OCI-LY3 (cell line): ENCODE results near the gene CFAP77.

Source experiments
- H2AFZ ChIP-seq: fragments of 200-600, 300-600 bp; shearing (Covaris generic); 2 replicates; pipeline ENCODE4 v1.6.0; 2014; ENCODE audit warnings: antibody characterized with exemption, low read depth, low read length
- H3K27ac ChIP-seq: fragments of 200-600, 300-600 bp; sonication (generic); 2 replicates; pipeline ENCODE4 v1.5.1; 2014; ENCODE audit warnings: mild to moderate bottlenecking, low read length, moderate library complexity, mixed read lengths
- H3K27me3 ChIP-seq: fragments of 200-600, 300-600 bp; sonication (generic); 2 replicates; pipeline ENCODE4 v1.6.1; 2014; ENCODE audit warnings: low read depth, low read length, mixed read lengths
- H3K36me3 ChIP-seq: fragments of 200-600, 300-600 bp; sonication (generic); replicated peaks from 2 replicates; pipeline ENCODE3; 2014; ENCODE audit warnings: low read depth, low read length, mixed read lengths
- H3K4me1 ChIP-seq: fragments of 300-600, 200-600 bp; sonication (generic); 2 replicates; pipeline ENCODE4 v1.6.1; 2014; ENCODE audit warnings: low read length, mixed read lengths
- H3K4me2 ChIP-seq: fragments of 200-600, 300-600 bp; sonication (generic); 2 replicates; pipeline ENCODE4 v1.6.1; 2014; ENCODE audit warnings: low read length, mixed read lengths
- H3K4me3 ChIP-seq: fragments of 300-600, 200-600 bp; sonication (generic); 2 replicates; pipeline ENCODE4 v1.5.1; 2014; ENCODE audit warnings: antibody characterized with exemption, mild to moderate bottlenecking, low read length, moderate library complexity
- H3K79me2 ChIP-seq: fragments of 300-600, 200-600 bp; shearing (Covaris generic); 2 replicates; pipeline ENCODE4 v1.6.1; 2014; ENCODE audit warnings: mild to moderate bottlenecking, low read length, mixed read lengths
- H3K9ac ChIP-seq: fragments of 300-600, 200-600 bp; shearing (Covaris generic); 2 replicates; pipeline ENCODE4 v1.6.0; 2014; ENCODE audit warnings: mild to moderate bottlenecking, low read length, moderate library complexity
- H3K9me3 ChIP-seq: fragments of 200-600, 300-600 bp; shearing (Covaris generic); 2 replicates; pipeline ENCODE4 v1.6.1; 2014; ENCODE audit warnings: low read length, mixed read lengths; ENCODE audit not compliant: insufficient read depth
- H4K20me1 ChIP-seq: fragments of 200-600, 300-600 bp; sonication (generic); 2 replicates; pipeline ENCODE4 v1.6.1; 2016; ENCODE audit warnings: low read length, mixed read lengths; ENCODE audit not compliant: insufficient read depth
- EZH2phosphoT487 ChIP-seq: fragments of 200-600 bp; shearing (Covaris generic); IDR thresholded peaks from 2 replicates; pipeline ENCODE4 v1.6.1; 2018; ENCODE audit warnings: antibody characterized with exemption, mixed run types, low read depth
- TF ChIP-seq, protein P1 (sequence below): fragments of 200-600, 300-600 bp; sonication (generic); IDR thresholded peaks from 2 replicates; pipeline ENCODE4 v1.5.1; 2014; ENCODE audit warnings: antibody characterized with exemption, low read length, low read depth

The CFAP77 gene

DNA sequence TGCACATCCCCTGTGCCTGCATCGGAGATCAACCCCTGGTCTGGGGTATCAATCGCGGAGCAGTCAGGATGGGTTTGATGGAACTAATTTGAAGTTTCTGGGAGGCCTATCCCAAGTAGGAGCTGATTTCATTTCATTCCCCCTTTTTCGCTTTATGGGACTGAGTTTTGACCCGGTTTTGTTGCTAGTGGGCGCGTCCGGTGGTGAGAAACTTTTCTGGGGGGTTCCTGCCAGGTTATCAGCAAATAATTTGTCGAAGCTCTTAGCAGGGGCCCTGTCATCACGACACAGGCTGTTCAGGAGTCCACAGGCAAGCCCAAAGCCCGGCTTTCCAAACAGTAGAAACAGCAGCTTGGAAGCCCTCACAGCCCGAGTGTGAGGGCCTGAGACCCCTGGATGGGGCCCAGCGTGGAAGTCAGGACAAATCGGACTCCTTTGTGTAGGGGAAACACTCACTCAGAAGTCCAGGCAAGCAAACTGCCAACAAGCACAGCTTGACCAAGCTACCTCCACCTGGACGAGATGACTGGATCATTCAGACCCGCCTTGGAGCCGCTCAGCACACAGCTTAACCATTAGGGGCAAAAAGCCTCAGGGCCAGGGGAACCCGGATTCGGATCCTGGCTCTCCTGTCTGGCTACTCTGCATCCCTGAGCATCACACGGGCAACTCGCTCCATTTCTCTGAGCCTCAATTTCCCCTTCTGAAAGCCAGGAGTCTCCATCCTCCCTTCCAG lies 108.0 kb downstream of the CFAP77 start:
- Histone ChIP-seq H2AFZ (no peak overlapping the region), H3K4me2 (no peak overlapping the region), H3K79me2 (no peaks in the 10 kb centered on the region), H3K27ac (no peak overlapping the region), H3K9me3 (no peaks in the 10 kb centered on the region), H3K27me3 (no peaks in the 10 kb centered on the region), H3K4me3 (no peak overlapping the region), H3K9ac (no peak overlapping the region), H3K4me1 (no peaks in the 10 kb centered on the region), H4K20me1 (no peaks in the 10 kb centered on the region), H3K36me3 (no peaks in the 10 kb centered on the region)
- TF ChIP-seq EZH2phosphoT487 = no peak
- TF ChIP-seq, protein P1, sequence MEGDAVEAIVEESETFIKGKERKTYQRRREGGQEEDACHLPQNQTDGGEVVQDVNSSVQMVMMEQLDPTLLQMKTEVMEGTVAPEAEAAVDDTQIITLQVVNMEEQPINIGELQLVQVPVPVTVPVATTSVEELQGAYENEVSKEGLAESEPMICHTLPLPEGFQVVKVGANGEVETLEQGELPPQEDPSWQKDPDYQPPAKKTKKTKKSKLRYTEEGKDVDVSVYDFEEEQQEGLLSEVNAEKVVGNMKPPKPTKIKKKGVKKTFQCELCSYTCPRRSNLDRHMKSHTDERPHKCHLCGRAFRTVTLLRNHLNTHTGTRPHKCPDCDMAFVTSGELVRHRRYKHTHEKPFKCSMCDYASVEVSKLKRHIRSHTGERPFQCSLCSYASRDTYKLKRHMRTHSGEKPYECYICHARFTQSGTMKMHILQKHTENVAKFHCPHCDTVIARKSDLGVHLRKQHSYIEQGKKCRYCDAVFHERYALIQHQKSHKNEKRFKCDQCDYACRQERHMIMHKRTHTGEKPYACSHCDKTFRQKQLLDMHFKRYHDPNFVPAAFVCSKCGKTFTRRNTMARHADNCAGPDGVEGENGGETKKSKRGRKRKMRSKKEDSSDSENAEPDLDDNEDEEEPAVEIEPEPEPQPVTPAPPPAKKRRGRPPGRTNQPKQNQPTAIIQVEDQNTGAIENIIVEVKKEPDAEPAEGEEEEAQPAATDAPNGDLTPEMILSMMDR = no peak

DNA sequence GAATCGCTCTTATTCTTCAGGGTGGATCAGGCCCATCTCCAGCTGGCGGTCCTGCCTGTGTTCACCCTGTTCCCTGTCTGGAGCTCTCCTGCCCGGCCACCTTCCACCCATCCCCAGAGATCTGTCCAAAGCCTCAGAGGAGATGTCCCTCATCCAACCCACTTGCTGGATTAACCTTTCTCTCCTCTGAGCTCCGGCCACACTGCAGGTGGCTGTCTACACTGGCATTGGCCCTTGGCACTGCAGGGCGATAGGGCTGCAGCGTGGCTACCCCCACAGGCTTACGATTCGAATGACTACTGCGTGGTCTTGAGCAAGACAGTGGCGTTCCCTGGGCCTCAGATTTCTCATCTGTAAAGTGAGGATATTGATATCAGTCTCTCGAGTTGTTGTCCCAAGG lies 108.6 kb downstream of the CFAP77 start:
- H3K27me3 ChIP-seq = no peaks in the 10 kb centered on the region
- no peak overlapping the region for H2AFZ ChIP-seq
- H4K20me1 ChIP-seq = no peaks in the 10 kb centered on the region
- H3K4me1 ChIP-seq = no peaks in the 10 kb centered on the region
- H3K79me2 ChIP-seq = no peaks in the 10 kb centered on the region
- no peak overlapping the region for H3K4me3 ChIP-seq
- no peak overlapping the region for H3K9ac ChIP-seq
- H3K4me2 ChIP-seq = no peak overlapping the region
- H3K9me3 ChIP-seq = no peaks in the 10 kb centered on the region
- no peaks in the 10 kb centered on the region for H3K36me3 ChIP-seq
- TF ChIP-seq, protein P1 = no peak
- no peak for TF ChIP-seq EZH2phosphoT487
- no peak overlapping the region for H3K27ac ChIP-seq

DNA sequence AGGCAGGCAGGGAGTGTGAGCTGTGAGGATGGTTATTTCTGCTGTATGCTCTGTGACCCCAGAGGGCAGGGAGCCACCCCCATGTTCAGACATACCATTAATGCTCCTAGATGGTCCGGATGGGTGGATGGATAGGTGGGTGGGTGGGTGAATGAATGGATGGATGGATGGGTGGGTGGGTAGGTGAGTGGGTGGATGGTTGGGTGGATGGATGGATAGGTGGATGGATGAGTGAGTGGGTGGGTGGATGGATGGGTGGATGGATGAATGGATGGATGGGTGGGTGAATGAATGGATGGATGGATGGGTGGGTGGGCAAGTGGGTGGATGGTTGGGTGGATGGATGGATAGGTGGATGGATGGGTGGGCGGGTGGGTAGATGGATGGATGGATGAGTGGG lies 109.0 kb downstream of the CFAP77 start:
- no peak overlapping the region for H3K4me3 ChIP-seq
- H4K20me1 ChIP-seq = no peaks in the 10 kb centered on the region
- H3K4me2 ChIP-seq = no peak overlapping the region
- TF ChIP-seq, protein P1 = no peak
- no peak for TF ChIP-seq EZH2phosphoT487
- no peak overlapping the region for H2AFZ ChIP-seq
- no peak overlapping the region for H3K27ac ChIP-seq
- H3K36me3 ChIP-seq = no peaks in the 10 kb centered on the region
- no peaks in the 10 kb centered on the region for H3K27me3 ChIP-seq
- H3K9ac ChIP-seq = no peak overlapping the region
- H3K9me3 ChIP-seq = no peaks in the 10 kb centered on the region
- no peaks in the 10 kb centered on the region for H3K4me1 ChIP-seq
- no peaks in the 10 kb centered on the region for H3K79me2 ChIP-seq

DNA sequence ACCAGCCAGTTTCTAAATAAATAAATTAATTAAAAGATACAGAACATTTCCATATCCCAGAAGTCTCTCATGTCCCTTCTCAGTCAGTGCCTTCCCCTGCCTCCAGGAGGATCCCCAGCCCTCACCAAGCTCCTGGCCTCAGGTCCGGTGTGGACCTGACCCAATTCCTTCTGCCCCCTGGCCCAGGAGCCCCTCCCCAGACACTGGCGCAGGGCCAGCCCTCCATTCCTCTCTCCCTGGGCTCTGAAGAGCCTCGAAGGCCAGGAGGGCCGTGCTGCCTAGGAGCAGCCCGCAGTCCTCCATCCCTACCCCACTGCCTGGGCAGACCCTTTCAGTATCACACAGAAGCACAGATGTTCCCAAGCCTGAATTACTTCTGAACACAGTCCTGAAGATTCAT lies 110.6 kb downstream of the CFAP77 start:
- no peaks in the 10 kb centered on the region for H3K4me1 ChIP-seq
- H3K27ac ChIP-seq = no peak overlapping the region
- H3K27me3 ChIP-seq = no peaks in the 10 kb centered on the region
- H3K79me2 ChIP-seq = no peaks in the 10 kb centered on the region
- no peaks in the 10 kb centered on the region for H3K36me3 ChIP-seq
- H3K4me2 ChIP-seq = no peak overlapping the region
- TF ChIP-seq, protein P1 = no peak
- no peak for TF ChIP-seq EZH2phosphoT487
- H3K4me3 ChIP-seq = no peak overlapping the region
- H4K20me1 ChIP-seq = no peaks in the 10 kb centered on the region
- no peaks in the 10 kb centered on the region for H3K9me3 ChIP-seq
- H2AFZ ChIP-seq = no peak overlapping the region
- no peak overlapping the region for H3K9ac ChIP-seq
